Measurements from ENCODE around the gene HSD11B2.
A peak's percentile ranks its signal among the peaks of the same experiment; 100 is the strongest.

The HSD11B2 gene

DNA sequence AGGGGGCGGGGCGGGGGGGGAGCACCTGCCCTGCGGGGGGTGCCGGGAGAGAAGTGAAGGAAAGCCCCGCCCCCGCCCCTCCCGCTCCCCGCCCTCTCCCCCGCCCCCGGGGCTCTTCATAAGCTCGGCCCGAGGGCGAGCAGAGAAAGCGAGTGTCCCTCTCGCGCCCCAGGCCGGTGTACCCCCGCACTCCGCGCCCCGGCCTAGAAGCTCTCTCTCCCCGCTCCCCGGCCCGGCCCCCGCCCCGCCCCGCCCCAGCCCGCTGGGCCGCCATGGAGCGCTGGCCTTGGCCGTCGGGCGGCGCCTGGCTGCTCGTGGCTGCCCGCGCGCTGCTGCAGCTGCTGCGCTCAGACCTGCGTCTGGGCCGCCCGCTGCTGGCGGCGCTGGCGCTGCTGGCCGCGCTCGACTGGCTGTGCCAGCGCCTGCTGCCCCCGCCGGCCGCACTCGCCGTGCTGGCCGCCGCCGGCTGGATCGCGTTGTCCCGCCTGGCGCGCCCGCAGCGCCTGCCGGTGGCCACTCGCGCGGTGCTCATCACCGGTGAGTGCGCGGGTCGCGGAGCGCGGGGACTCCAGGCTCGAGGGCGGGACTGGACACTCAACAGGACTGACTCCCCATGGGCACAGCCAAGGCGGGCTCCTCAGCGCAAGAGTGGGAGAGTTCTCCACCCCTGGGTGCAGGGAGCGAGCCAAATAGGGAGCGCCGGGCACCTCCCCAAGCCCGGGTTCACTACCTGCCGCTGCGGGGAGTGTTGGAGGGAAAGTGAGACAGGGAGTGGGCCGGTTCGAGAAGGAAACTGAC, at the start of gene HSD11B2:
Gene HSD11B2 (plus strand): TSS at position 145 of the 798 bp plus-strand sequence. CDS start 128 bp downstream, at position 273.
- DNase-seq (ENCODE audit: low read depth in 4 of 4, low spot score in 1 of 4): no peak

DNA sequence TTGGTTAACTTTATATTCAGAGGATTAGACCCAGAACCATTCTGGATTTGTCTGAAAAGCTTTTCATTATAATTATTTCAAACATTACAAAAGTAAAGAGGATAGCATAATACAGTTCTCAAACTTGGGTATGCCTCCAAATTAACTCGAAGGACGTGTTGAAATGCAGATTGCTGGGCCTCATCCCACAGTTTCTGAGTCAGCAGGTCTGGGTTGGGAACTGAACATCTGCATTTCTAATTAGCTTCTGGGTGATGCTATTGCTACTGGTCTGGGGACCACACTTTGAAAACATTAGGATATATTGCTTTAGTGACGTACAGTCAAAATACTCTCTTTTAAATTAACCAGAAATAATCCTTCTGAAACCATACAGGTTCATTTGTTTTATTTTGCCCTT, 47.6 kb upstream of the HSD11B2 start:
- no peak for DNase-seq (ENCODE audit: low read depth in 4 of 4, low spot score in 1 of 4)

- DNase-seq (ENCODE audit: low read depth in 4 of 4, low spot score in 1 of 4): no peak
Observed at GRCh38 chr16:67384778-67385510, 46.0 kb upstream of the HSD11B2 start.

- DNase-seq (ENCODE audit: low read depth in 4 of 4, low spot score in 1 of 4): no peak
Observed at GRCh38 chr16:67386861-67387455, 44.0 kb upstream of the HSD11B2 start.

- DNase-seq (ENCODE audit: low read depth in 4 of 4, low spot score in 1 of 4): no peak
Observed at GRCh38 chr16:67387479-67388079, 43.3 kb upstream of the HSD11B2 start.

- DNase-seq (ENCODE audit: low read depth in 4 of 4, low spot score in 1 of 4): no peak
Observed at GRCh38 chr16:67388191-67388590, 42.7 kb upstream of the HSD11B2 start.

GRCh38 chr16:67388591-67388990, 42.3 kb upstream of the HSD11B2 start:
- no peak for DNase-seq (ENCODE audit: low read depth in 4 of 4, low spot score in 1 of 4)

- no peak for DNase-seq (ENCODE audit: low read depth in 4 of 4, low spot score in 1 of 4)
Observed at GRCh38 chr16:67389911-67390815, 40.8 kb upstream of the HSD11B2 start.

- no peak for DNase-seq (ENCODE audit: low read depth in 4 of 4, low spot score in 1 of 4)
Observed at GRCh38 chr16:67390816-67391423, 40.0 kb upstream of the HSD11B2 start.

DNA sequence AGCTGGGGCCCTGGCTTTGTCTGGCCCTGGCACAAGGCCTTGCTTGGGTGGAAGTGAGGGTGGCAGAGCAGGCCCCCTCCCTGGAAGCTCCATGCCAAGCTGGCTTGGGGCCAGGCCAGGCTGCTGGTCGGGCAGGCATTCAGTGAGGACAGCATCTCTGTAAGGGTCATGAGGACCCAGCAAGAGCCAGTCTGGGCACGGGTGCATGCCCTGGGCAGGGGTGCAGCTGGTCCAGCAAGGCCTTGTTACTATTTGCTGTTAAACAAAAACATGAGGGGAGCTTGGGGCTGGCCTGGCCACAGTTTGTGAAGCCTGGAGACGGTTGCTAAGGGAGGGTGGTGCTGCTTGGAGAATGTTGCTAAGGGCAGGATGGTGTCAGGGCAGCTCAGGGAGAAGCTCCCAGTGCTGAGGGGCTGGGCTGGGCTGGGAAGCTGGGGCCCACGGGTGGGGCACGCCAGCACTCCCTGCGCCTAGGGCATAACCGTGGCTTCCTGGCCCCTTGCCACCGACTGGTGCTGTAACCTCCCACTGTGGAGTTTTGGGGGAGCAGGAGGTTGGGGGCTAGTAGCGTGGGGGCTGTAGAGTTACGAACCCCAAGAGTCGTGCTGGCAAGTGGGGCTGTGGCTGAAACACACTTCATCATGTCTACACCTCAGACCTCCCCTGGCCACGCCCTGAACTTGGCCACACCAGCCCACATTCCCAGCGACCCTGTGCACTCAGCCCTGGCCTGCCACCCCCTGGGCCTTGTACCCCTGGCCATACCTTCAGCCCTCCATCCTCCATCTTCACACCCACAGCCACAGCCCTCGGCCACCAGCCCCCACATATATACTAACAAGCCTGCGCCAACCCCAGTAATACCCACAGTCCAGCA, 39.3 kb upstream of the HSD11B2 start:
- DNase-seq (ENCODE audit: low read depth in 4 of 4, low spot score in 1 of 4): no peak

- DNase-seq (ENCODE audit: low read depth in 4 of 4, low spot score in 1 of 4): no peak
Observed at GRCh38 chr16:67392301-67393059, 38.4 kb upstream of the HSD11B2 start.

GRCh38 chr16:67393111-67393787, 37.7 kb upstream of the HSD11B2 start, which contains the start of gene TPPP3:
TSS of gene TPPP3 (minus strand) at chr16:67393498. CDS start at chr16:67391111, 2,387 bp downstream.
- DNase-seq (ENCODE audit: low read depth in 4 of 4, low spot score in 1 of 4): peak in 3 of 4 experiments; percentile 9 to 32 (median 19)

DNA sequence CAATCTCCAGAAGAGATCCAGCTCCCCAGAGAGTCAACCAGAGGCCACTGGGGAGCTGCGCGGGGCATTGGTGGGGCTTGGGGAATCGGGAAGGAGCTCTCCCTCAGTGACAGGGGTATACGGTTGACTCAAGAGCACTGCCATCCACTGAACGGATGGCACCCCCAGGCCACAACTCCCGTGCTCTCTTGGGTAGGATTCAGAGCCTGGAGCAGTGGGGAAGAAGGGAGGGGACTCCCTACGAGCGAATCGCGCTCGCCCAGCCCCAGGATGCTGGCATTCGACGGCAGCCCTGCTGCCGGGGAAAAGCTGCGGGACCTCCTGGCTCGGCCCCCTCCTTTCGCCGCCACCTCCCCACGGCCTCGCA, 37.1 kb upstream of the HSD11B2 start:
- DNase-seq (ENCODE audit: low read depth in 4 of 4, low spot score in 1 of 4): no peak

DNA sequence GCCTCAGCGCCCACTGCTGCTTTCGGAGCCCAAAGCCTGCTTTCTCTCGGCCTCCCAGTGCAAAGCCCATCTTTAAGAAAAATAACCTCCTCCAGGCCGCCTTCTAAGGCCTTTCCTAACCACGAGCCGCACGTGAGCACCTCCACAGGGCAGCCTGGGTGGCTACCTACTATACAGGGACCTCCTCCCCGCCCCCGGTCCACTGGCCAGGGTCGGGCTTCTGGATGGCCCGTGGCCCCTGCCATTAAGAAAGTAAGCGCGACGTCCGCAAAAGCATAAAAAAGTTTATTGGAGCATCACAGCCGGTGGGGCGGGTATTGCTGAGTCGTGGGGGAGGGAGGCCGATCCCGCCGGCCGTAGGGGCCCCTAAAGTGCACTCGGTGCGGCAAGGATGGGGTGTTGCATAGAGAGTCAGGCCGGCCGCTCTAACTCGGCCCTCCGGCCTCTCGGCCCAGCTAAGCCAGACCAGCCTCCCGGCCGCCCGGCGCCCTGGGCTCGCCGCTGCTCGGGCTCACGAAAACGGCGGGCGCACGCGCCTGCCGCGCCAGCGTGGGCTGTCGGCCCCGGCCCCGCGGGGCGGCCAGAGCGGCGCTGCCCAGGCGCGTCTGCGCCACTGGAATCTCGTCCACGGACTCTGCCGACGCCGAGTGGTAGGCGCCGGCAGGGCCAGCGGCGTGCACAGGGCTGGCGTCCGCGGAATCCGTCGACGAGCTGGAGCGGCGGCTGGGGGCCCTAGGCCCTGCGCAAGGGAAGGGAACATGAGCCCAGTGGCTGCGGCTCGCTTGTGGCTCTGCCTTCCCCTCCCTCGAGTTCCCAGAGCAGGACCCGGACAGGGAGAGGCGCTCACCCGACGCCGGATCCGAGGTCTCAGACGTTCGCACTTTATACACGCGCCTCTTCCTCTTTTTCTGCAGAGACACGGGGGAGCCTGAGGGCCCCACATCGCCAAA, 36.5 kb upstream of the HSD11B2 start:
- DNase-seq (ENCODE audit: low read depth in 4 of 4, low spot score in 1 of 4): no peak

GRCh38 chr16:67395105-67395457, 35.8 kb upstream of the HSD11B2 start:
- DNase-seq (ENCODE audit: low read depth in 4 of 4, low spot score in 1 of 4): no peak

DNA sequence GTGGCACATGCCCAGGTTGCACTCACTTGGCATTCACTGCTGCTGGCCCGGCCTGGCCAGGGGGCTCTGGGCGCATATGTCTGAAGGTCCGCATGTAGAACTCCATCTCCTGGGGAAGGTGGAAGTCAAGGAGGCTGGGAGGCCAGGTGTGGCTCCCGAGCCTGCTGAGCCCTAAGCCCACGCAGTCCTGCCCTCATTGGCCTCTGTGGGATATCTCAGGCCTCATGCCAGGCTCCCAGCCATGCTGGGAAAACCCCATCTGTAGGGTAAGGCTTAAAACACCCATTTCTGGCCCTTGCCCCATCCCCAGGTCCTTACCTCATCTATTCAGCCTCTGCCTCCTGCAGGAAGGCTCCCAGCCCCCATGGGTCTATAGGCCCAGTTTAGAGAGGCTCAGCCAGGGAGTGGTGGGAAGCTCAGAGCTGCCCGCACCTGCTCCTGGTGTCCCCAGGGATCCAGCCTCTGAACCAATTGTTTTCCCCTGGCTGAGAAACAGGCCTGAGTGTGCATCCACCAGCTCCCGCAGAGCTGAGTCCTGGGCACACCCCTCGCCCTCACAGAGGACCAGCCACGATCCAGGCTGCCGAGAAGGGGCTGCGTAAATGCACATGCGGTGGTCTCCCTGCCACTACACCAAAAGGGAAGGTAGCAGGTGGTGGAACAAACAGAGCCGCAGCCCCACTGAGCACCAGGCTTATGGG, 35.3 kb upstream of the HSD11B2 start:
- no peak for DNase-seq (ENCODE audit: low read depth in 4 of 4, low spot score in 1 of 4)
